ENCODE data around the gene MACROD2.

DNA sequence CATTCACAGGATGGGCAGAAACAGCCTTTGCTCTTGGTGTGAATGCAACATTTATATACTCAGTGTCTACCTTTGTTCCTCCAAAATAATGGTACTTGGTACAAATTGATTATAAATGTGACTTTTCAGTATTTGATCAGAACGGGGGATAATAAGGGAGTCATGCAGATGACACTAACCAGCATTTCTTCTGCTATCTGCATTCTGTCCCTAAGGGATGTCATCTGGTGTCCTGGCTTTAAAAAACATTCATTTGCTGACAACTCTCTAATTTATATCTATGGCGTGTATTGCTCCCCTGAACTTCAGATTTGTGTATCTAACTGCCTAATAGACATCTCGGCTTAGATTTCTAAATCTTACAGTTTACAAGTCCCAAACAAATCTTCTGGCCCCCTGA, 418.5 kb downstream of the MACROD2 start:
- TF ChIP-seq, protein P1, sequence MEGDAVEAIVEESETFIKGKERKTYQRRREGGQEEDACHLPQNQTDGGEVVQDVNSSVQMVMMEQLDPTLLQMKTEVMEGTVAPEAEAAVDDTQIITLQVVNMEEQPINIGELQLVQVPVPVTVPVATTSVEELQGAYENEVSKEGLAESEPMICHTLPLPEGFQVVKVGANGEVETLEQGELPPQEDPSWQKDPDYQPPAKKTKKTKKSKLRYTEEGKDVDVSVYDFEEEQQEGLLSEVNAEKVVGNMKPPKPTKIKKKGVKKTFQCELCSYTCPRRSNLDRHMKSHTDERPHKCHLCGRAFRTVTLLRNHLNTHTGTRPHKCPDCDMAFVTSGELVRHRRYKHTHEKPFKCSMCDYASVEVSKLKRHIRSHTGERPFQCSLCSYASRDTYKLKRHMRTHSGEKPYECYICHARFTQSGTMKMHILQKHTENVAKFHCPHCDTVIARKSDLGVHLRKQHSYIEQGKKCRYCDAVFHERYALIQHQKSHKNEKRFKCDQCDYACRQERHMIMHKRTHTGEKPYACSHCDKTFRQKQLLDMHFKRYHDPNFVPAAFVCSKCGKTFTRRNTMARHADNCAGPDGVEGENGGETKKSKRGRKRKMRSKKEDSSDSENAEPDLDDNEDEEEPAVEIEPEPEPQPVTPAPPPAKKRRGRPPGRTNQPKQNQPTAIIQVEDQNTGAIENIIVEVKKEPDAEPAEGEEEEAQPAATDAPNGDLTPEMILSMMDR (IDR thresholded peaks at IDR 0.05): no peak
- TF ChIP-seq POLR2A (IDR thresholded peaks at IDR 0.05): no peak

Data from tibial nerve (tissue), 3 donors.